ENCODE measurements around the gene MYH14. TPM values are rescaled to one million over a fixed set of nuclear protein-coding genes. Genes with fewer than 3 reads are reported as not detected.

MYH14 gene
- total RNA-seq, 1 donor from 2014 or later: 1.6 TPM

DNA sequence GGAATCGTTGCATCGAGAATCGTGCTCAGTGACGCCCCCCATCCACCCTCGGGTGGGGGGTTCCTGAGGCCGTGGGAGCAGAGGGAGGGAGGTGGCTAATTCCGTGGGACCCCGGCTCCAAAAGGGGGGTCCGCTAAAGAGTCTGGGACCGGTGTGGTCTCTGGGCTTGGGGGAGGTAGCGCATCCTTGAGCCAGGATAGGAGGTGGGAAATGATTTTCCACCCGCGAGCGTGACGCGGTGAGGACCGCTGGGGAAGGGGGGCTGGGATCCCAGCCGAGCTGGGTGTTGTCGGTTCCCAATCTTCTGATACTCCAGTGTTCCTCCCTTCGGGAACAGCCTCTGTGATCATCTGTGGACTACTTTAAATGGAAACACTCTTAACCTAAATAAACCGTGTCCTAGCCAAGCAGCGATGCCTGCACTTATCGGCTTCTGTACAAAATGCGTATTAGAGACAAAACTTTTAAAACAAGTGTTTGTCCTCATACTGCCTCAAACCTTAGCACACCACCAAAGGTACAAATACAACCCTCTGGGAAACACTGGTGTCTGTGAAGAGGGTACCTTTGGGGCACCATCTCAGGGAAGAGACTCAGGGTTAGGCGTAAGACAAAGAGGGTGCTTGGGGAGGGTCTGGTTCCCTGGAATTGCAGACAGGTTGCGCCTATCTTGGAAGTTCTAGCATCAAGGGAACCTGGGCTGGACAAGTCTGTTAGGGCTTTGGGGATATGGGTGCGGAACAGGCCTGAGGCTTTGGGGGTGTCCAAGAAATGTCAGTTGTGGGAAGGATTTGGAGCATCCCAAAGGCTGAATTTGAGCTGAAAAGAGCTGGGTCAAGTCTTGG lies 109.8 kb downstream of the MYH14 start:
- Histone ChIP-seq H3K9me3 (ENCODE audit: low read depth) (no peaks in the 10 kb centered on the region), H3K9ac (no peak overlapping the region), H3K4me1 (peaks cover 14% of the 10 kb centered on the region), H3K4me3 (peak overlapping the region; percentile 49), H3K4me2 (peak overlapping the region; percentile 82), H3K27me3 (peaks cover 59% of the 10 kb centered on the region), H3K79me2 (ENCODE audit: low read depth) (no peaks in the 10 kb centered on the region), H3K27ac (no peak overlapping the region), H3F3A (ENCODE audit: low read depth) (peaks cover 46% of the 10 kb centered on the region), H4K20me1 (ENCODE audit: low read depth) (peaks cover 5% of the 10 kb centered on the region), H3K36me3 (no peaks in the 10 kb centered on the region), H2AFZ (replicated peaks) (no peak overlapping the region)
- H3K27me3 Mint-ChIP-seq (ENCODE audit: insufficient read depth, low read depth): peaks cover 39% of the 10 kb centered on the region
- peak overlapping the region; percentile 76 for H3K4me3 Mint-ChIP-seq
- peaks cover 33% of the 10 kb centered on the region for H3K4me1 Mint-ChIP-seq
- TF ChIP-seq EZH2phosphoT487 (IDR thresholded peaks at IDR 0.05) (no peak), EZH2 (IDR thresholded peaks at IDR 0.05) (peak; percentile 44), CTCF (IDR thresholded peaks at IDR 0.05) (no peak)
- H3K9me3 Mint-ChIP-seq: no peaks in the 10 kb centered on the region
- no peak for DNase-seq (ENCODE audit: low spot score)
- H3K27ac Mint-ChIP-seq: no peak overlapping the region
- no peaks in the 10 kb centered on the region for H3K36me3 Mint-ChIP-seq

DNA sequence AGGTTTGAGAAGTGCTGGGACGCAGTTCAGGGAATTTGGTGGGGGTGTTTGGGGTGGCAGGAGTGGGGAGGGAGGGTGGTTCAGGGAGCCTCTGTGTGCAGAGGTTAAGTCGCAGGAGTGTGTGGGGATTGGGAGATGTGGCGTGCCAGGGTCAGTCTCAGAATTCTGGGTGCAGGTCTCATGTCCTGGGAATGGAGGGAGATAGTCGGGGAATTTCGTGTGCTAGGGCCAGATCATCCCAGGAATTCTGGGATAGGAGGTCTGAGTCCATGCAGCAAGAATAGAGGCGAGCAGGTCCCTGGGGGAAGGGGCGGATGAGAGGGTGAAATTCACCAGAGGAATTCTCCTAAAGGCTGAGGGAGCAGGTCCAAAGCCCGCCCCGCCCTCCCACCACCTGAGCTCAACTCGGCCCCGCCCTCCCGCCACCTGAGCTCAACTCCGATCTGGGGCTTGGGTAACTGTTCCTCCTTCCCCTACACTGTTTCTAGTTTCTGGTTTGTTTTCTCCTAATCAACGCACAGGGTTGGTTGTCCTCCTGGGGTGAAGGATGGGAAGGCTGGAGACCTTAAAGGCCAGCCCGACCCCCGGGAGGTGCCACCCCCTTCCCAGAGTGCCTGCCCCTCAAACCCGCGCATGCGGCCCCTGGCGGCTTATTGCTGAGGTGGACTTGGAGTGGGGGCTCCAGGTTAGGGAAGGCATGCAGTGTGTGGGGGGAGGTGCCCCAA lies 110.6 kb downstream of the MYH14 start:
- Histone ChIP-seq H4K20me1 (ENCODE audit: low read depth) (peaks cover 5% of the 10 kb centered on the region), H3K4me1 (peaks cover 14% of the 10 kb centered on the region), H3K4me3 (peak overlapping the region; percentile 61), H3F3A (ENCODE audit: low read depth) (peaks cover 46% of the 10 kb centered on the region), H3K27ac (no peak overlapping the region), H3K79me2 (ENCODE audit: low read depth) (no peaks in the 10 kb centered on the region), H2AFZ (replicated peaks) (no peak overlapping the region), H3K9me3 (ENCODE audit: low read depth) (no peaks in the 10 kb centered on the region), H3K36me3 (no peaks in the 10 kb centered on the region), H3K27me3 (peaks cover 59% of the 10 kb centered on the region), H3K4me2 (peak overlapping the region; percentile 82), H3K9ac (no peak overlapping the region)
- H3K36me3 Mint-ChIP-seq: no peaks in the 10 kb centered on the region
- no peak overlapping the region for H3K27ac Mint-ChIP-seq
- peak overlapping the region; percentile 76 for H3K4me3 Mint-ChIP-seq
- peaks cover 33% of the 10 kb centered on the region for H3K4me1 Mint-ChIP-seq
- H3K27me3 Mint-ChIP-seq (ENCODE audit: insufficient read depth, low read depth): peaks cover 36% of the 10 kb centered on the region
- H3K9me3 Mint-ChIP-seq: no peaks in the 10 kb centered on the region
- TF ChIP-seq CTCF (IDR thresholded peaks at IDR 0.05): peak; percentile 33
- TF ChIP-seq EZH2phosphoT487 (IDR thresholded peaks at IDR 0.05): peak; percentile 37
- TF ChIP-seq EZH2 (IDR thresholded peaks at IDR 0.05): peak; percentile 11
- peak; percentile 43 for DNase-seq (ENCODE audit: low spot score)

DNA sequence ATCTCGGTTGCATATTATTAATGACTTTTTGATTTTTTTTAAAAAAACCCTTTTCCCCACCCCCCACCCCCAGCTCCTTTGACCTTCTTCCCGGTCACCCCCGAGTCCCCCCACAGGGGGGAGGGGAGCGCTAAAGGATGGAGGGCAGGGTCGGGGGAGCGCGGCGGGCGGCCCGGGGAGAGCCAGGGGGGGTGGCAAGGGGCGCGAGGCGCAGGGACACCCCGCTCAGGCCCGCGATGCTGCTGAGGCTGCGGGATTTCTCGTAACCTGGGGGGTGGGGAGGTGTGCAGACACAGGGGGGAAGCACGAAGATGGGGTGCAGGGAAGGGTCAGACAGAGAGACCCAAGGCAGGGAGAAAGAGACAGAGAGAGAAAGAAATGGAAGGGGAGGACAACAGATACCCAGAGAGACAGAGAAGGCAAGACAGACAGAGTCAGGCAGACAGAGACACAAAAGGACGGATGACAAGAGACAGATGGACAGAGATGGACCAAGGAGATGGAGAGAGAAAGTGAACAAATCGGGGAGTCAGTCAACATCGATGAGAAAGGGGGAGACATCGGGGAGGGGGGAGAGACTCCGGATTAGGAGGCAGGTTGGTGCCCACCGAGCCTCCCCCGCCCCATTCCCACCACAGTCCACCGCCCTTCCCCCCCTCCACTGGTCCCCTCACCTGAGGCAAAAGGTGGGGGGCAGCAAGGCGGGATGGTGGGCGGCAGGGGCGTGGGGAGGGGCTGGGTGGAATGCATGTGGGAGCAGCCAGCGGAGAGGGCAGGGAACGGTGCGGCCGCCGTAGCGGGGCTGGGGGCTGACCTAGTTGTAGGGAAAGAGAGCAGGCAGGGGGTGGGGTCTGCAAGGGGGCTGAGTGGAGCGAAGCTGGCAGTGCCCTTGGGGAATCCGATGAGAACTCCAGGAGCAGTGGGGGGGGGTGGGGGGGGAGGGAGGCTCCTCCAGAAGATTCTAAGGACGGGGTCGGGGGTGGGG lies 111.6 kb downstream of the MYH14 start:
- H2AFZ ChIP-seq (replicated peaks): no peak overlapping the region
- no peaks in the 10 kb centered on the region for H3K36me3 ChIP-seq
- peaks cover 14% of the 10 kb centered on the region for H3K4me1 ChIP-seq
- H4K20me1 ChIP-seq (ENCODE audit: low read depth): peaks cover 5% of the 10 kb centered on the region
- H3K9me3 ChIP-seq (ENCODE audit: low read depth): no peaks in the 10 kb centered on the region
- peaks cover 37% of the 10 kb centered on the region for H3K27me3 Mint-ChIP-seq (ENCODE audit: insufficient read depth, low read depth)
- TF ChIP-seq EZH2 (IDR thresholded peaks at IDR 0.05) (no peak), CTCF (IDR thresholded peaks at IDR 0.05) (no peak), EZH2phosphoT487 (IDR thresholded peaks at IDR 0.05) (no peak)
- peaks cover 56% of the 10 kb centered on the region for H3K27me3 ChIP-seq
- peak overlapping the region; percentile 86 for H3K4me3 Mint-ChIP-seq
- H3K4me3 ChIP-seq: peak overlapping the region; percentile 61
- H3K4me1 Mint-ChIP-seq: peaks cover 33% of the 10 kb centered on the region
- H3K9me3 Mint-ChIP-seq: no peaks in the 10 kb centered on the region
- no peak overlapping the region for H3K27ac Mint-ChIP-seq
- no peak overlapping the region for H3K9ac ChIP-seq
- no peak overlapping the region for H3K27ac ChIP-seq
- H3K4me2 ChIP-seq: peak overlapping the region; percentile 82
- H3K36me3 Mint-ChIP-seq: no peaks in the 10 kb centered on the region
- H3K79me2 ChIP-seq (ENCODE audit: low read depth): no peaks in the 10 kb centered on the region
- DNase-seq (ENCODE audit: low spot score): peak; percentile 62
- H3F3A ChIP-seq (ENCODE audit: low read depth): peaks cover 46% of the 10 kb centered on the region

All from neural progenitor cell (in vitro differentiated cells).